ENCODE data around the gene GATA6.

DNA sequence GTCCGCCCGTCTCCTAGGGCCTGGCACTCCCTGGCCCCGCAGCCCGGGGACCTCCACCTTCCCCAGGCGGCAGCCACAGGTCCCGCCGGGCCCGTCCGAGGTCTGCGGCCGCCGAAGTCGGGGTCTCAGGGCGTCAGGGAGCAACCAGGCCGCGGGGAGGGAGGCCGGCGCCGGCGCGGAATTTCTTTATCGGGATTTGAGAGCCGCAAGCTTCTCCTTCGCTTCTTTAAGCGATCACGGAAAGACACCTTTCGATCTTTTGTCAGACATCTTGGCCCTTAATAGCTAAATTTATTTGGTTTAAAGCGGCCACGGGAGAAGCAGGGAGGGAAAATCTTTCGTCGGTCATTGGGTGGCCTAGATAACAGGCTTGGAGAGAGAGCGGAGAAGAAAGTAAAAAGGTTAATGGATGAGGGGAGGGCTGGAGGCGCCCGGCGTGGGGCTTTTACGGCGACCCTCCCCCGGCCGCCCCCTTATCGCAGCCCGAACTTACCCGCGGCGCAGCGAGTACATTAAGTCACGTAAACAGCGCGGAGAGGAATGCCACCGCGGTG is 4.3 kb upstream of the GATA6 start:
- TF ChIP-seq, protein P1, sequence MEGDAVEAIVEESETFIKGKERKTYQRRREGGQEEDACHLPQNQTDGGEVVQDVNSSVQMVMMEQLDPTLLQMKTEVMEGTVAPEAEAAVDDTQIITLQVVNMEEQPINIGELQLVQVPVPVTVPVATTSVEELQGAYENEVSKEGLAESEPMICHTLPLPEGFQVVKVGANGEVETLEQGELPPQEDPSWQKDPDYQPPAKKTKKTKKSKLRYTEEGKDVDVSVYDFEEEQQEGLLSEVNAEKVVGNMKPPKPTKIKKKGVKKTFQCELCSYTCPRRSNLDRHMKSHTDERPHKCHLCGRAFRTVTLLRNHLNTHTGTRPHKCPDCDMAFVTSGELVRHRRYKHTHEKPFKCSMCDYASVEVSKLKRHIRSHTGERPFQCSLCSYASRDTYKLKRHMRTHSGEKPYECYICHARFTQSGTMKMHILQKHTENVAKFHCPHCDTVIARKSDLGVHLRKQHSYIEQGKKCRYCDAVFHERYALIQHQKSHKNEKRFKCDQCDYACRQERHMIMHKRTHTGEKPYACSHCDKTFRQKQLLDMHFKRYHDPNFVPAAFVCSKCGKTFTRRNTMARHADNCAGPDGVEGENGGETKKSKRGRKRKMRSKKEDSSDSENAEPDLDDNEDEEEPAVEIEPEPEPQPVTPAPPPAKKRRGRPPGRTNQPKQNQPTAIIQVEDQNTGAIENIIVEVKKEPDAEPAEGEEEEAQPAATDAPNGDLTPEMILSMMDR (IDR thresholded peaks at IDR 0.05; ENCODE audit: low read depth, low read length) = no peak
- TF ChIP-seq MAX (IDR thresholded peaks at IDR 0.05; ENCODE audit: low read depth, low read length) = no peak
- TF ChIP-seq POLR2A (IDR thresholded peaks at IDR 0.05; ENCODE audit: extremely low read depth, insufficient read length) = no peak
- TF ChIP-seq MYC (IDR thresholded peaks at IDR 0.05; ENCODE audit: low read depth, low read length) = no peak
